ENCODE results near the gene ZNF408. TPM values are rescaled to one million over a fixed set of nuclear protein-coding genes. Genes with fewer than 3 reads are reported as not detected.

ZNF408 gene
- total and polyA plus RNA-seq, 2 of the 13 experiments (the other 11 are each of a cell fraction or from before 2014, with no cell fraction given), result 11.2 to 12.5 TPM

DNA sequence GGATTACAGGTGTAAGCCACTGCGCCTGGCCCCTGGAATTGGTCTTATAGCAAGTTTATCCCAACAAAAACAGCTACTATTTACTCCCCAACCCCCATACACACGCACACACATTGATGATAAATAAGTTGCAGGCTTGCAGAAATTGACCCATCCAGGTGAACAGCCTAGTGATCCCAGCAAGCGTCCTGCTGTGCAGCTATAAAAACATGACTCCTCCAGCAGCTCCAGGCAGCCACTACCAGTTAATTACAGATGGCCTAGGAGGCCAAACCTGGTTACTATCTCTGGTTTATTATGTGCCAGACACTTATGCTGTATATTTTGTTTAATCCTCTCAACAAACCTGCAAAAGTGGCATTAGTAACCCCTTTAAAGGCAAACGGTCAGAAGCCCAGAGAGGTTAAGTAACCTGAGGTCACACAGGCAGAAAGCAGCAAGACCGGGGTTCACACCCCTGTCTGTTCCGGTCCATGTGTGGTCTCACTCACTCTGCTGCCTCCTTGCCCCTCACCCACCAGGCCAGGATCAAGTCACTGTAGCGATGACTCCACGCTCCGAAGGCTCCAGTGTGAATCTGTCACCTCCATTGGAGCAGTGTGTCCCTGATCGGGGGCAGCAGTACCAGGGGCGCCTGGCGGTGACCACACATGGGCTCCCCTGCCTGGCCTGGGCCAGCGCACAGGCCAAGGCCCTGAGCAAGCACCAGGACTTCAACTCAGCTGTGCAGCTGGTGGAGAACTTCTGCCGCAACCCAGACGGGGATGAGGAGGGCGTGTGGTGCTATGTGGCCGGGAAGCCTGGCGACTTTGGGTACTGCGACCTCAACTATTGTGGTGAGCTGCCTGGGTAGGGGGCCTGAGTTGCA, 24.7 kb downstream of the ZNF408 start (continued):
- TF ChIP-seq FOXC1 (CRISPR knock-in tag; IDR thresholded peaks at IDR 0.05; ENCODE audit: borderline replicate concordance) (0 out of 2 replicates have a peak, but pooled peaks have one; percentile 21), MAX (IDR thresholded peaks at IDR 0.05) (no peak; the same call in 1 of the 2 replicates), ZIK1 (CRISPR knock-in tag; IDR thresholded peaks at IDR 0.05; ENCODE audit: borderline replicate concordance, low read depth) (no peak), ZKSCAN1 (IDR thresholded peaks at IDR 0.05; ENCODE audit: low read length) (no peak), NRL (CRISPR knock-in tag; IDR thresholded peaks at IDR 0.05; ENCODE audit: borderline replicate concordance) (peak; percentile 54; the same call in 1 of the 2 replicates), ZNF615 (CRISPR knock-in tag; IDR thresholded peaks at IDR 0.05; ENCODE audit: borderline replicate concordance) (no peak), RNF219 (CRISPR knock-in tag; IDR thresholded peaks at IDR 0.05) (no peak), RBM22 (optimal IDR thresholded peaks at IDR 0.05; ENCODE audit: low read length) (peak; percentile 56), ZNF7 (CRISPR knock-in tag; IDR thresholded peaks at IDR 0.05) (no peak), CHCHD3 (CRISPR knock-in tag; IDR thresholded peaks at IDR 0.05) (0 out of 2 replicates have a peak, but pooled peaks have one; percentile 31), POLR2AphosphoS5 (IDR thresholded peaks at IDR 0.05; ENCODE audit: low read depth, low read length) (0 out of 2 replicates have a peak, but pooled peaks have one; percentile 39), GFI1 (CRISPR knock-in tag; IDR thresholded peaks at IDR 0.05; ENCODE audit: borderline replicate concordance) (no peak), SETDB1 (CRISPR knock-in tag; IDR thresholded peaks at IDR 0.05; ENCODE audit: borderline replicate concordance) (no peak), TBX2 (CRISPR knock-in tag; IDR thresholded peaks at IDR 0.05; ENCODE audit: borderline replicate concordance) (no peak)
- TF ChIP-seq, protein P1, sequence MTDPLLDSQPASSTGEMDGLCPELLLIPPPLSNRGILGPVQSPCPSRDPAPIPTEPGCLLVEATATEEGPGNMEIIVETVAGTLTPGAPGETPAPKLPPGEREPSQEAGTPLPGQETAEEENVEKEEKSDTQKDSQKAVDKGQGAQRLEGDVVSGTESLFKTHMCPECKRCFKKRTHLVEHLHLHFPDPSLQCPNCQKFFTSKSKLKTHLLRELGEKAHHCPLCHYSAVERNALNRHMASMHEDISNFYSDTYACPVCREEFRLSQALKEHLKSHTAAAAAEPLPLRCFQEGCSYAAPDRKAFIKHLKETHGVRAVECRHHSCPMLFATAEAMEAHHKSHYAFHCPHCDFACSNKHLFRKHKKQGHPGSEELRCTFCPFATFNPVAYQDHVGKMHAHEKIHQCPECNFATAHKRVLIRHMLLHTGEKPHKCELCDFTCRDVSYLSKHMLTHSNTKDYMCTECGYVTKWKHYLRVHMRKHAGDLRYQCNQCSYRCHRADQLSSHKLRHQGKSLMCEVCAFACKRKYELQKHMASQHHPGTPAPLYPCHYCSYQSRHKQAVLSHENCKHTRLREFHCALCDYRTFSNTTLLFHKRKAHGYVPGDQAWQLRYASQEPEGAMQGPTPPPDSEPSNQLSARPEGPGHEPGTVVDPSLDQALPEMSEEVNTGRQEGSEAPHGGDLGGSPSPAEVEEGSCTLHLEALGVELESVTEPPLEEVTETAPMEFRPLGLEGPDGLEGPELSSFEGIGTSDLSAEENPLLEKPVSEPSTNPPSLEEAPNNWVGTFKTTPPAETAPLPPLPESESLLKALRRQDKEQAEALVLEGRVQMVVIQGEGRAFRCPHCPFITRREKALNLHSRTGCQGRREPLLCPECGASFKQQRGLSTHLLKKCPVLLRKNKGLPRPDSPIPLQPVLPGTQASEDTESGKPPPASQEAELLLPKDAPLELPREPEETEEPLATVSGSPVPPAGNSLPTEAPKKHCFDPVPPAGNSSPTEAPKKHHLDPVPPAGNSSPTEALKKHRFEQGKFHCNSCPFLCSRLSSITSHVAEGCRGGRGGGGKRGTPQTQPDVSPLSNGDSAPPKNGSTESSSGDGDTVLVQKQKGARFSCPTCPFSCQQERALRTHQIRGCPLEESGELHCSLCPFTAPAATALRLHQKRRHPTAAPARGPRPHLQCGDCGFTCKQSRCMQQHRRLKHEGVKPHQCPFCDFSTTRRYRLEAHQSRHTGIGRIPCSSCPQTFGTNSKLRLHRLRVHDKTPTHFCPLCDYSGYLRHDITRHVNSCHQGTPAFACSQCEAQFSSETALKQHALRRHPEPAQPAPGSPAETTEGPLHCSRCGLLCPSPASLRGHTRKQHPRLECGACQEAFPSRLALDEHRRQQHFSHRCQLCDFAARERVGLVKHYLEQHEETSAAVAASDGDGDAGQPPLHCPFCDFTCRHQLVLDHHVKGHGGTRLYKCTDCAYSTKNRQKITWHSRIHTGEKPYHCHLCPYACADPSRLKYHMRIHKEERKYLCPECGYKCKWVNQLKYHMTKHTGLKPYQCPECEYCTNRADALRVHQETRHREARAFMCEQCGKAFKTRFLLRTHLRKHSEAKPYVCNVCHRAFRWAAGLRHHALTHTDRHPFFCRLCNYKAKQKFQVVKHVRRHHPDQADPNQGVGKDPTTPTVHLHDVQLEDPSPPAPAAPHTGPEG (CRISPR knock-in tag; IDR thresholded peaks at IDR 0.05), result no peak
- TF ChIP-seq, protein P2, sequence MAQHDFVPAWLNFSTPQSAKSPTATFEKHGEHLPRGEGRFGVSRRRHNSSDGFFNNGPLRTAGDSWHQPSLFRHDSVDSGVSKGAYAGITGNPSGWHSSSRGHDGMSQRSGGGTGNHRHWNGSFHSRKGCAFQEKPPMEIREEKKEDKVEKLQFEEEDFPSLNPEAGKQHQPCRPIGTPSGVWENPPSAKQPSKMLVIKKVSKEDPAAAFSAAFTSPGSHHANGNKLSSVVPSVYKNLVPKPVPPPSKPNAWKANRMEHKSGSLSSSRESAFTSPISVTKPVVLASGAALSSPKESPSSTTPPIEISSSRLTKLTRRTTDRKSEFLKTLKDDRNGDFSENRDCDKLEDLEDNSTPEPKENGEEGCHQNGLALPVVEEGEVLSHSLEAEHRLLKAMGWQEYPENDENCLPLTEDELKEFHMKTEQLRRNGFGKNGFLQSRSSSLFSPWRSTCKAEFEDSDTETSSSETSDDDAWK (CRISPR knock-in tag; IDR thresholded peaks at IDR 0.05), result no peak
- TF ChIP-seq, protein P3, sequence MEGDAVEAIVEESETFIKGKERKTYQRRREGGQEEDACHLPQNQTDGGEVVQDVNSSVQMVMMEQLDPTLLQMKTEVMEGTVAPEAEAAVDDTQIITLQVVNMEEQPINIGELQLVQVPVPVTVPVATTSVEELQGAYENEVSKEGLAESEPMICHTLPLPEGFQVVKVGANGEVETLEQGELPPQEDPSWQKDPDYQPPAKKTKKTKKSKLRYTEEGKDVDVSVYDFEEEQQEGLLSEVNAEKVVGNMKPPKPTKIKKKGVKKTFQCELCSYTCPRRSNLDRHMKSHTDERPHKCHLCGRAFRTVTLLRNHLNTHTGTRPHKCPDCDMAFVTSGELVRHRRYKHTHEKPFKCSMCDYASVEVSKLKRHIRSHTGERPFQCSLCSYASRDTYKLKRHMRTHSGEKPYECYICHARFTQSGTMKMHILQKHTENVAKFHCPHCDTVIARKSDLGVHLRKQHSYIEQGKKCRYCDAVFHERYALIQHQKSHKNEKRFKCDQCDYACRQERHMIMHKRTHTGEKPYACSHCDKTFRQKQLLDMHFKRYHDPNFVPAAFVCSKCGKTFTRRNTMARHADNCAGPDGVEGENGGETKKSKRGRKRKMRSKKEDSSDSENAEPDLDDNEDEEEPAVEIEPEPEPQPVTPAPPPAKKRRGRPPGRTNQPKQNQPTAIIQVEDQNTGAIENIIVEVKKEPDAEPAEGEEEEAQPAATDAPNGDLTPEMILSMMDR (CRISPR knock-in tag; IDR thresholded peaks at IDR 0.05), result no peak
